GM04504 (cell line): ENCODE measurements around the gene RAB27A.
A peak's percentile ranks its signal among the peaks of the same experiment; 100 is the strongest.
"Not testable (repeated sequence)": the region's sequence is repeated elsewhere in the genome, so short reads cannot be mapped to it uniquely, and the experiment has no call there.

Source experiments
- DNase-seq: peaks from one replicate; pipeline ENCODE4 v3.0.0-alpha.2; 2012; ENCODE audit warnings: low read depth

RAB27A gene

DNA sequence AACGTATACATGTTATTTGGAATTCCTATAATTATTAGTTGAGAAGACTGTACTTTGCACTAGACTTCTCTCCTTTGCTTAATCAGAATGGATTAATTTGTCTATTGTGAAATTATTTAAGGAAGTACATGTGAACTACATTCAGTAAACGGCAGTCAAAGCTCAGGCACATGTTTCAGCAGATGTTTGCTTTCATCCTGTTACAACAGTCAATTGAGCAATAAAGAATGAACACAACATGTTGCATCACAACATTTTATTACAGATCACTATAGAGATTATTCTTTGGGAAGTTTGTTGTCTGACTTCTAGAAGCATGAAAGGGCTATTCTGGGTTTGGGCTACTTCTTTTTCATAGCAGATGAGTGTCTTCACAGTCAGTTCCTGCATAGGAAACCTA is 39.2 kb downstream of the RAB27A start:
- peak; percentile 75 for DNase-seq

DNA sequence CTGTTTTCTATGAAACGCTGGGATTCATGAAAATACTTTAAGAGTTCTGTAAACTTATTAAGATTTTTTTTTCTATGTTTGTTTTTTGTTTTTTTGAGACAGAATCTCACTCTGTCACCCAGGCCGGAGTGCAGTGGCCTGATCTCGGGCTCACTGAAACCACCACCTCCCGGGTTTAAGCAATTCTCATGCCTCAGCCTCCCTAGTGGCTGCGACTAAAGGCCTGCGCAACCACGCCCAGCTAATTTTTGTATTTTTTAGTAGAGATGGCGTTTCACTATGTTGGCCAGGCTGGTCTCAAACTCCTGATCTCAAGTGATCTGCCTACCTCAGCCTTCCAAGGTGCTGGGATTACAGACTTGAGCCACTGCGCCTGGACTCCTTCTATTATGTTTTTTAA is 39.7 kb downstream of the RAB27A start:
- DNase-seq: not testable (repeated sequence)

DNA sequence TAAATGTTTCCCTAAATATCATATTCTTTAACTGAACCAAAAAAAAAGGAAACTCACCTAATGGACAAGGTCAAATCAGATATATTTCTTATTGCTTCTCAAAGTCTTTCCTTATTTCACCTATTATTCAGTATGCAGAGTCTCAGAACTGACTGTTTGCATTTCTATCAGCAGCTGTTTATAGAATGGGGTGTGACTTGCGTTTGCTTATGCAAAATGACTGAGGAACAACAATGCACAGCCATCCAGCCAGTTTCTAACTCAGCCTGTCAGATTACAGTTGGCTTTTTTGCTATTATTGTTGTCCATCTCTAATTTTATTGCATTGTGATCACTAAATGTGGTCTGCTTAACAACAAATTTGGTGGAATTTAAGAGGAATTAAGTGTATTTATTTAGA is 40.7 kb downstream of the RAB27A start:
- no peak for DNase-seq

DNA sequence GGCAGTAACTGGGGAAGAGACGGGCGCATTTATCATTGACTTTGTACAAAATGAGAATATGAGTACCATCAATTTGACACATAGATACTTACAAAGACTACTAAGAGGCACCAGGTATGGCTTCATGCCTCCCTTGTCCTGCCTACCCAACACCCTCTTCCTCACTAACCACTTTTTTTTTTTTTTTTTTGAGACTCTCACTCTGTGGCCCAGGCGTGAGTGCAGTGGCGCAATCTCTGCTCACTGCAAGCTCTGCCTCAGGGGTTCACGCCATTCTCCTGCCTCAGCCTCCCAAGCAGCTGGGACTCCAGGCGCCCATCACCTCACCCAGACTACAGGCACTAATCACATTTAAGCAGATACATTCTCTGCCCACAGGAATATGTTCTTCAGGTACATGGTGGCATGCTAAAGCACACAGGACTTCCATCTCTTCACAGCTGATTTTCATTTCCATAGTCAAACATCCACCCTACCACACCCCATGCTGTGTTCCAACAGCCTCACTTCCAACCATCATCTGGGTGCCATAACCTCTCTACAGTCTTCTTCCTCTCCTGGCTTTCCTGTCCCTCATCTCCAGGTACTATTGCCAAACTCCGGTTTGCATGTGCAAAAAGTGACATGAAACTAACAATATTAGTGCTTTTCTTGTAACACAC is 41.7 kb downstream of the RAB27A start:
- no peak for DNase-seq

DNA sequence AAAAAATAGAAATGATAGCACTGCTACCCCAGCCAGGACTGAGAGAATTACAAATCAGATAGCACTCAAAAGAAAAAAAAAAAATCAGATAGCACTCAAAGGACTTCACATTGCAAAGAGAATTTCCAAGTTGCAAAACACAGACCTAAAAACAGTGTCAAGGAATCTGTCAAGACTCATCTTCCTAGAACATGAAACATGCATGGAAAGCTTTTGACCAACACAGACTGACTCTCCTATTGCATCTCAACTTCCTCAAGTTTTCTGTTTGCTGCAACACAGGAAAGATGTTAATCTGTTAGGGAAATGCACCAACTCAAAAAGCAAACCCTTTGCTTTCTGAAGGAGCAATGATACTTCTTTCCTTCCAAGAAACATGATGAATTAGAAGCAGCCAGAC is 42.3 kb downstream of the RAB27A start:
- no peak for DNase-seq

DNA sequence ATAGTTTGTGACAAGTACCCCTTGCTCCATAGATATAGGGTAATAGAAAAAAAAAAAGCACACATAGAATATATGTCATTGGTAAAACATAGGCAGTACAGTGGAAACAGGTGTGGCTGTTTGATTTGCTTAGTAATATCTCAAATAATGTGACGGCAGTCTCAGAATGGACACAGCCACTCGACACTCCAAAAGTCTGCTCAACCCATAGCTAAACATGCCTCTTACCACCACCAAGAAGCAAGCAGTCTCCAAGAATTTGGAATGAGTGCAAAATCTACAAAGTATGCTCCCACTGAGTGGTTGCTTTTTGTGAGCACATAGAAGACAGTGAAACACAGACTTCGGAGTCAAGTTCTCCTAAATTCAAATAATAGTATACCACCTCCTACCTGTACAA is 43.0 kb downstream of the RAB27A start:
- no peak for DNase-seq

DNA sequence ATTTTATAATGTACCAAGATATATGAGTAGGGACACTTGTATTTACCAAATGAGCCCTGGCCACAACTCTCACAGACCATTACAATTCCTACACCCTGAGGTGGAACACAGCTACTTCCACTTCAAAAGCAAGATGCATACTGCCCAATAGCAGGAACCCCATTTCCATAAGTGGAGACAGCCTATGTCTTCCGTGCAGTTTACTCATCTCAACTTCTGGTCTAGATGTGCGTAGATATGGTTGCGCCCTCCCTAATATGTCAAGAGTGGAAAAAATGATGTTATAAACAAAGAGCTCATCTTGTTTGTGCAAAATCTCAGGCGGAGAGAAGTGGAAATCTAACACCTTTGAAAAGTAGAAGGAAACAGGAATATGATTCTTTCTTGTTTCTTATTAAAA is 44.6 kb downstream of the RAB27A start:
- no peak for DNase-seq

DNA sequence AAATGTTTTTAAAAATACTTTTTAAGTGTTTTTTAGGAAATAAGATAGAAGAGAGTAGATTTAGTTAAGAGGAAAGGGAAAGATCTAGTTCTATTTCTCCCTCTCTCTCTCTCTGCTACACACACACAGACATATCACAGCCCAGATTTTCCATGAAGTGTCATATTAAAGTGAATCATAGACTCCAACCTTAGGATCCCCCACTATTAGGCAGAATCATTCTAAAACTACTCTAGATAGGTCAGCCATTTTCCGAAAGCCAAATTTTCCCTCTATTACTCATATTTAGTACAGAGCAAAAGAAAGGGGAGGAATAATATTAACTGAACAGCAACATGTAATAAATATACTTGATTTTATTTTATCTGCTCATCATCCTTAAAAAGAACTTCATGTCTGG is 47.7 kb downstream of the RAB27A start:
- no peak for DNase-seq

DNA sequence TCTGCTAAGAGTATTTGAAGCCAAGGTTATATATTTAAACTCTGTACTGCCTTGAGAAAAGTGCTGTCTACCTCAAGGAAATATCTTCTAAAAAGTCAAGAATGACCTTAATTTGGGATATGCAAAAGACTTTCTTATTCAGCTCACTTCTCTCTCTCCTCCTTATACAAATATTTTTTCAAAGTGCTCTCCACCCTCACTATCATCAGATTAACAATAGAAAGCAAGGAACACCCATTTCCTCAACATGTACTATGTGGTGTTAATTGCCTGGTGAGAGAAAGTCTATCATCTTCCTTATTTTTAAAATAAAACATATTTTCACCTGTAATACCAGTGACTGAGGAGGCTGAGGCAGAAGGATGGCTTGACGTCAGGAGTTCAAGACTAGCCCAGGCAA is 48.4 kb downstream of the RAB27A start:
- DNase-seq: no peak

DNA sequence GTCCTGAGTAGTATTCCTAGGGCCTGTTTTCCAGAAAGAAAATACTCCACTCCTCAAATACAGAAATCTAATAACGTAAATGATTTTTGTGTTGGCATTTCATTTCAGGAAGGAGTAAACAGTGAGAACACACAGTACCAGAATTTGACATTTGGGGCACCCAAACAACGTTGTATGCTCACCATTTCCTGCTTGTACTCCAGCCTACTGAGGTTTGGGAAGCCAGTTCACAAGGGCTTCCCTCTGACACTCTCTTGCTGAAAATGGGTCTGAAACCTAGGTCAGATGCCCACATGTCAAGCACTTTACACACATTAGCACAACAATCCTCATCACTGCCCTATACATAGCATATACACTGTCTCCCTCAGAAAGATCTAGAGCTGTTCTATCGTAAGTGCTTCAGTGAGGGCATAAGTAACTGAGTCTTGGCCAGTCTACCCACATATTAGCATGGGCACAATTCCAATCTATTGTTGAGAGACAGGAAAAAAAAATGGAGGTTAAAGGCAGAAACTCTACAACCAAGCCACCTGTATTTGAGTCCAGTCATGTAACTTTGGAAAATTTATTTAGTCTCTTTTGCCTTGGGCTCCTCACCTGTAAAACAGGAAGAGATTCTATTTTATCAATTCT is 49.4 kb downstream of the RAB27A start:
- DNase-seq: no peak

DNA sequence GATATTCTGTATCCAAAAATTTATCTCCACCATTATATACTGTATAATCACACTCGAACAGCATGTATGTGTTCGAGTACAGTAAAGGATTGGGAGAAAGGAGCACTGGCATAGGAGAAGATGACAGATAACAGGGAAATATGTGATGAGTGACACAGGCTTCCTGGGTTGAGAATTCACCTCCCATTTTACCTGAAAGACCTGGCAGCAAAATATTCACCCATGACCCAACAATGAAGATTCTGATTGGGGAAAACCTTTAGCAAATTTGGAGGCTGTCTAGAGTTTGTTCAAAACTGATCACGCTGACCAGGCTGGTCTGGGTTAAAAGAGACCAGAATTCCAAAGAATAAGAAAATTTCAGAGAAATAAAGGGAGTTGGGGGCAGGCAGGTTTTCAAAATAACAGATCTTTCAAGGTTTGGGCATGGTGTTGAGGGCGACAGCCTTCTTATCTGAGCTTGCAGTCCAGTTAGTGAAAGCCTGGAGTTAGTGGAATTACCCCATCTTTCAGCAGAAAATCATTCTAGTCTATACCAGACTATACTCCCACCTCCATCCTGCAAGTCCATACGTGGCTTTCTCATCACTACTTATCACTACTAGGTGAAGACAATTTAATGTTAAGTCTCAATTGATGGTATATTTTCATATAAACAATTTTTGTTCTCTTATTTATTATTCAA is 50.0 kb downstream of the RAB27A start:
- no peak for DNase-seq

DNA sequence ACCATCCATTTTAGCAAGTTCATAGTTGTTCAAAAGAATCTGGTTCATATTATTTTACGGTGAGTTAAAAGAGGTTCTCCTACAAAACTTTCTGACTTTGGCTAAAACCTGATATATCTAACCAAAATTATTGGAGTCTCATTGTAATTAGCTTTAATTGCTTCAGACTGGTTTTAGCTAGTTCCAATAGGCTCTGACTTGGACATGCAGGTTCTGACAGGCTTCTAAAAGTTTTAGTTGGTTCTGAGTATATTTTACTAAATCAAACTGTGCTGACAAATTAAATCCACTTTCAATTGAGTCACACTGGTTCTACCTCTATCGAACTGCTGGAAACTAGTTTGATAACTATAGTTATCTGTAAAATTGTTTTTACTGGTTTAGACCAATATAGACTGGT is 50.7 kb downstream of the RAB27A start:
- no peak for DNase-seq

DNA sequence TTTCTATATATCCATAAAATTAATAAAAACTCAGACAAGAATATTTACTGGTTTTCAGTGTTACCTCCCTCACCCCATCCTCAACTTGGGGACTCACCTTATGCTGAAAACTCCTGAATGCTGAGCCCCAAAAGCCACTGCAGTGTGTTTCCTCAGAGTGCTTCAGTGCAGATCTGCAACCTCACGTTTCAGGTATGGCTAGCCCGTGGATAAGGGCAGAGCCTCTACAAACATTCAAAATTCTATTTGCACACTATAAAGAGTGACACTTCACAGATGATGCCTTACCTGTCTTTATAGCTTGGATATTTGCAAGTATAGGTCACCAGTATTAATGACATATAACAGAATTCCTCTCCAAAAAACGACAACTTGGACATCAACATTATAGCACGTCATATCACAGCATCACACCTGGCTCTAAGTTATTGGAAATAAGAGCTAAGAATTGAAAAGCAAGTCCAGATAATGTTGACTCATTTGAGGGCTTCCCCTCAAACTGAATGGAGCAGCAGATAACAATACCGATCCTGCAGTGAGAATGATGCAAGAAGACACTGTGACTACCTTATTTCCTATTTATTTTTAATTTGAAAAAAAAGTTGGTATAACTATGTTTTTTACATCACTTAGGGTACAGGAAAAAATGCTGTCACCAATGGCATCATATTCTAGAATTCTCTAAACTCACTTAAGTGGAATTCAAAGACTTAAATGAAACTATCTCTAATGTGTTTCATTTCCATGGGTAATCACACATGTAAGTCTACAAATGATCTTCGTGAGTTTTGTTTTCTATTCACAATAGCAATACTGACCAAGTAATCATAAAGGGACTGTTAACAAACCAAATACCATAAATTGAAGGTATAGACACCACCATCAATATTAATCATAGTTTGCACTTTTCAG is 52.1 kb downstream of the RAB27A start:
- no peak for DNase-seq

DNA sequence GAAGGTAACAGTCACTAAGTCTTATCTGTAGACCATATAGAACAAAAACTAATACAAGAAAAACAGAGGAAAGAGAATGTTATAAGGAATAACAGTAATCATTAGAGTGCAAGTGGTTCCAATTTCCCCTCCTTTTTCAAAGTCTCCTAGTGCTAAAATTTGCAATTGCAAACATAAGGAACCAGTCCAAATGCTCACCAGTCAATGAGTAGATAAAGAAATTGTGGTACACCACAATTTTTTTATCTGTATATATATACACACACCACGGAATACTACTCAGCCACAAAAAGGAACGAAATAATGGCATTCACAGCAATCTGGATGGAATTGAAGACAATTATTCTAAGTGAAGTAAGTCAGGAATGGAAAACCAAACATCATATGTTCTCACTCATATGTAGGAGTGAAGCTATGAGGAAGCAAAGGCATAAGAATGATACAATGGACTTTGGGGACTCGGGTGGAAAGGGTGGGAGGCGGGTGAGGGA is 54.0 kb downstream of the RAB27A start:
- DNase-seq: no peak

DNA sequence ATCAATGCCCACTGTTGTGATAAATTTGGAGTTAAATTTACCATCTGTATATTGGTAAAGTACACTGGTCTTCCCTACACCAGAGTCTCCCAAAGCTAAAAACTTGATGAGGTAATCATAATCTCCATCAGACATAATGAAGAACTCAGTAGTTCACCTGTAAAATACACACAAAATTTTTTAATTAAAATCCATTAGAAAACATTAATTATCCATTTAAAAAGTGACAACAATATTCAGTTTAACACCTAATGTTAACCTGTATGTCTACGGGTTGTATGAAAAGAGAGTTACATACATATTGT is 54.9 kb downstream of the RAB27A start:
- no peak for DNase-seq

DNA sequence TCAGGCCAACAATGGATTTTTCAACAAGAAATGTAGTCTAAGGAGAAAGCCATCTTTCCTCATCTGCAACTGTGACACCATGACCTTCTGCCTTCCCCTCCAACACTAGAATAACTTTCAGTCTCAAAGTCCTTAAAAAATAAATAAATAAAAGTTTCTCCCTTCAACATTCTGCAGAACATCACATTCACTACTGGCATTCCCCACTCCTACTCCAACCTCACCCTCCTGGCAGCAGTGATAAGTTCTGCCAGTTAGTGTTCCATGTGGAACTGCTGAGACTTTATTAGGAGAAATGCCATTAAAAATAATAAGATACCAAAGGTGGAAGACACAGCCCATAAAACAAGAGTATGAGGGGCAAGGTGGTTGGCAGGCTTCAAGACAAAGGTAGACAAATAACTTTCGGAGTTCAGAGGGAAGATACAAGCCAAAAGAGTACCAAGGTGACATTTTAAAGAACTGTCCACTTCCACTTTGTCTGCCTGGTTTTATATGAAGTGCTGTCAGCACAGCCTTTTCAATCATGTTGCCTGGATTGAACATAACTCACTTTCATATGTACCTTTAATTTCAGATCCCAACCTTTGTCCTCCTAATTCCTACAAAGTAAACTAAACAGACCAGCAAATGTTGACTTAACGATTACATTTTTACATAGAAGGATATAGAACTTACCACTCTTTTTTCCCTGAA is 55.4 kb downstream of the RAB27A start:
- no peak for DNase-seq

DNA sequence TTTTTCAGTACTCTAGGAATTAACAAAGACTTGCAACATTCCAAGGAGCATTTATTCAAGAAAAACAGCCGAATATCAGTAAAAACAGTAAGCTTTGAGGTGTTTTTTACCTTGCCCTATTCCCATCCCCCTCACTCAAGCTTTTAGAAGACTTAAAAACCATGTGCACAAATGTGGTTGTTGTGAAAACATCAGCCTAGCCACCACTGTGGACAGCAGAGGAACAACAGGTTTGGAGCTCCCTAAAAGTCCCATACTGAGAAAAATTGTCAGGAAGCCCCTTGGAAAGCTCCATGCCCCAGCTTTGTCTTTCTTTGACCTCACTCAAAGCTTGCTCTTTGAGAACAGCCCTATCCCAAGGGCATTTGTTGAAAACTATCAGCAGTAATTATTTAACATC is 58.2 kb downstream of the RAB27A start:
- no peak for DNase-seq

DNA sequence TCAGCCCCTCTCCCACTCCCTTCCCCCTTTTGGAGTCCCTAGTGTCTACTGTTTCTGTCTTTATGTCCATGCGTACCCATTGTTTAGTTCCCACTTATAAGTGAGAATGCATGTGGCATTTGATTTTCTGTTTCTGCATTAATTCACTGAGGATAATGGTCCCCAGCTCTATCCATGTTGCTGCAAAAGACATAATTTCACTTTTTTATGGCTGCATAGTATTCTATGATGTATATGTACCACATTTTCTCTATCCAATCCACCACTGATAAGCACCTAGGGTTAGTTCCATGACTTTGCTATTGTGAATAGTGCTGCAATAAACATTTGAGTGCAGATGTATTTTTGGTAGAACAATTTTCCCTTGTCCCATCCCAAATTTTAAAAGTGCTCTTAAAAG is 58.7 kb downstream of the RAB27A start:
- no peak for DNase-seq

DNA sequence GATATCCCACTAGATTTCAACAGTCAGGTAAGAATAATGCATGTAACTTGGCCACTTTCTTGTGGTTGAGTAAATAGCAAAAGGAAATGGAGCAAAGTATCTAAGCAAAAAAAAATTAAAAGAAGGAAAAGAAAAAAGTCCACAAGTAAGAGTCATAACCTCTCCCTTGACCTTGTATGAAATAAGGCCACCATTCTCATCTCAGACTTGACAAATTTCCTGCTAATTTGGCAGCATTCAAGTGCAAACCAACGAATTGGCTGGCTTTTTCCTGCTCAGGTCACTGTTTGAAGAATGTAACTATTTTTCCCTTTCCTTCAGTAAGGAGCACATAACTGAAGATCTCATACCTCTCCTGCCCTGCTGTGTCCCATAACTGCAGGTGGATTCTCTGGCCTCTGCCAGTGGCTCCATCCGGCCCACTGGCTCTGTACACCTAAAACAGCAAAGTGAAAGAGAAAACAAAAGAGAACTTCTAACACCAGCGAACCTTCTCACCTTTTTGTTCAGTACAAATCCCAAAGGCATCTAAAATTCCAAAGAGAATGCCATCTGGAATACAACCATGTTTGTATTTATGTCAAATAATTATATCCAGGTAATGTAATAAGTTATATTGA is 59.5 kb downstream of the RAB27A start:
- DNase-seq: no peak

DNA sequence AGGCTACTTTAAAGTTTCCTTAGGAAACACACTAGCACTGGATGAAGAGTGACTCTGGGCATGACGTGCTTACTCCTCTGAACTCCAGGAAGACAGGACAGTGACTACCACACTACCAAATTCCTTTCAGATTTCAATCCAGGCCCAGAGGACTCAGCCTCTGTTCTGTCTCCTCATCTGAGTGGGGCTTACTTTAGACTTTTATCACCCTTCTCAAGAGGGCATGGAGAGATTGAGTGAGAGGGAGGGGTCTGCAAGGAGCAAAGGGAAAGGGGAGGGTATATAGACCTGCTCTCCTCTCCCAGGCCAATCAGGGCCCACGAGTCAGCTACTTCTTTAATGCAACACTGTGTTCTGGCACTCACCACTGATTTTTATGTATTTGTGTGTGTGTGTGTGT is 63.5 kb downstream of the RAB27A start:
- no peak for DNase-seq

DNA sequence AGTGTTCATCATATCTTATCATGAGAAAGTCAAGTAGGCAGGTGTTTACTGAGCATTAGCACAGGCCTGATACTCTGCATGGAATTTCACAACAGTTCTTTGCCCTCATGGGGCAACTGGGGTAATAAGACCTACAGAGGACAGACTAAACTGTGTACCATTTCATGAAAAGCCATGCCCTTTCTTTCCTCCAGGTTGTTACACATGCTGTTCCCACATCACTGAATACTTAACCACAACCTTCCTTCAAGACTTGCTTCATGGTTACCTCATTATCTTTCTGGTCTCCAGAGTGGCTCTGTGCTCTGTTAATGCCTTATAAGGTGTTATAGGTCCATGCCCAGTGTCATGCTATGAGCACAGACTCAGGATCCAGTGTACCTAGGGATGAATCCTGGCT is 64.7 kb downstream of the RAB27A start:
- no peak for DNase-seq

DNA sequence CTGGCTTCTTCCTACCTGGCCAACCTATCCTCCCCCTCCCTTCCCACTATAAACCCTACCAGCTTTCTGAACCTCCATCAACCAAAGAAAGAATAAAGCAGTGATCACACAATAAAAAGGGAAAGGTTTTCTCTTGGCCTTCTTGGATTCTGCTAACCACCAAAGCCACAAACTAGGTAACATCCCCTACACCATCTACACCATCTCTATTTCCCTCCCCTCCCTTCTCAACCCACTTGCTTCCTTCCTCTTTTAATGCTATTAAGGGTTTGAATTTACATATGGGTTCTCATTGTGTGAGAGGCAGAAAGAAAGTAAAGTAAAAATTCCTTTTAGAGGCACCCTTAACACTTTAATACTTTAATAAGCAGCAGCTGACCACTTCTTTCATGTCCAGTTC is 67.0 kb downstream of the RAB27A start:
- DNase-seq: no peak
